ENCODE measurements around the gene AVPR2. TPM values are rescaled to one million over a fixed set of nuclear protein-coding genes. Genes with fewer than 3 reads are reported as not detected.

Gene AVPR2
- polyA plus RNA-seq, 3 donors from 2014 or later = not detected

DNA sequence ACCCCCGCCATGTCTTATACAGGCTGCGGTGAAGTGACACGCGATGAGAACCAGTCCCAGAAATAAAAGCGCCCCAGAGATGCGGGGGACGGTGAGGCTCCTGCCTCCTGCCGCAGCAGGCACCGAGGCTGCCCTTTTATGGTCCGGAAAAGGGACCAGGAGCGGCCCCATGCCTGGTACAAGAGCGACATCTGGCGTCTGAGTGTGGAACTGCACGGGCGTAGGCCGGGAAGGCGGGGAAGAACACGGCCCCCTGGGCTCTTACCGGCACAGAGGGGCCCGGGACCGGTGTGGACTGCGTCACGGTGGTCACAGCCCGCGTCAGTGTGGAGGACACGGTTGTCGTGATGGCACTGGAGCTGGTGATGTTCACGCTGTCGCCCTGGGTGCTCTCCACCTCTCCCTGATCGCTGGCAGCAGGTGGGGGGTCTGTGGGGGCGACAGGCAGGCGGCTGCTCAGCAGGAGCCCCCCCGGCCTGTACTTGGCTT lies 48.9 kb downstream of the AVPR2 start:
- Mint-ChIP-seq H3K4me3 (no peak overlapping the region), H3K36me3 (peaks cover 0 to 59% (median 13%) of the 10 kb centered on the region in 3 donors), H3K4me1 (peaks cover 11 to 12% of the 10 kb centered on the region in 2 donors), H3K9me3 (no peaks in the 10 kb centered on the region), H3K27me3 (ENCODE audit: low read depth in 3 of 3) (peaks cover 0 to 9% (median 3%) of the 10 kb centered on the region in 3 donors), H3K27ac (peak overlapping the region in 2 of 6 donors; percentile 61 to 69)
- peak; percentile 71 to 78 (median 76) for DNase-seq

DNA sequence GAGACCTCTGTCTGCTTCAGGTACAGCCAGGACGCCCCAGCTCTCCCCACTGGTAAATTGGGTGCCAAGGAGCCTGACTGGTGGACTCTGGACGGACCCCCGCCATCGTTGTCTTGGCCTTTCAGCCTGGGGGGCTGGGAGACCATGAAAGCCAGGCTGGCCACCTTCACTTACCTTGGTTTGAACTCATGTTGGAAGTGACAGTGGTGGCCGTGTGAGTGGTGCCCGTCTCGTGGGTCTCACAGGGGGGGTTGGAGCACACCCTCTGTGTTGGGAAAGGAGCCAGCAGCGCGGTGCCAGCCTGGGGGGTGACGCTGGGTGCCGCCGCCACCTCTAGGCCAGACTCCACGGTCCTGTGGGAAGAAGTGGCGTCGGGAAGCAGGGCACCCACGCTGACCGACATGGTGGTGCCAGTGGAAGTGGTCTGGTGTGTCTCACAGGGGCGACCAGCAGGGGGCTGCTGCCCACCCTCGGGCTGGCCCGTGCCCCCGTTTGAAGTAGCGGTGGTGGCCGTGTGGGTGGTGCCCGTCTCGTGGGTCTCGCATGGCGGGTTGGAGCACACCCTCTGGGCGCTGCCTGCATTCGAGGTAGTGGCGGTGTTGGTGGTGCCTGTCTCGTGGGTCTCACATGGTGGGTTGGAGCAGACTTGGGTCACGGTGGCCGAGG lies 49.6 kb downstream of the AVPR2 start:
- peaks cover 5 to 7% of the 10 kb centered on the region in 2 donors for H3K4me1 Mint-ChIP-seq
- H3K4me3 Mint-ChIP-seq = no peak overlapping the region
- H3K36me3 Mint-ChIP-seq = peaks cover 0 to 60% (median 14%) of the 10 kb centered on the region in 3 donors
- H3K27ac Mint-ChIP-seq = peak overlapping the region in 1 of 6 donors; percentile 68
- no peak for DNase-seq
- H3K9me3 Mint-ChIP-seq = no peaks in the 10 kb centered on the region
- peaks cover 0 to 8% (median 3%) of the 10 kb centered on the region in 3 donors for H3K27me3 Mint-ChIP-seq (ENCODE audit: low read depth in 3 of 3)

DNA sequence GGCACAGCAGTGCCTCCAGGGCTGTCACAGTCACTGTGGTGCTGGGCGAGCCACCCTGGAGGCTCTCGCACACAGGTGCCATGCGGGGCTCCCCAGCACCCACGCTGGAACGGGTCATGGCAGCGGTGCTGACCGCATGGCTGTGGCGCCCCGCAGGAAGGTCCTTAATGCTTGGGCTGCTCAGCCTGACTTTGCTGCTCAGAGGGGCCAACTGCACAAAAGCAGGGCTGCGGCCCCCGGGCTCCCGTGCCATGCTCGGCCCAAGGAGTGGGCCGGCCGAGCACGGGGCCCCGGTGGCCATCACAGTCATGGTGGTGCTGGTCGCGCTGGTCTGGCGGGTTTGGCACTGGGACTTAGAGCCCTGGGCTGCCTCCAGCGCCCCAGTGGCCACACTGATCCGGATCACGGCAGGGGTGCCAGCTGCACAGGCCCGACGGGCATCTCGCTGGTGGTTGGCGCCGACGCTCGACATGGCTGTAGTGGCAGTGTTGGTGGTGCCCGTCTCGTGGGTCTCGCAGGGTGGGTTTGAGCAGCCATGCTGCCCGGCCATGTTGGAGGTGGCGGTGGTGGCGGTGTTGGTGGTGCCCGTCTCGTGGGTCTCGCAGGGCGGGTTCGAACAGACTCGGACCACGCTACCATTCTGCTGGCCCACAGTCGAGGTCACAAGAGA lies 50.2 kb downstream of the AVPR2 start:
- peaks cover 0 to 7% (median 3%) of the 10 kb centered on the region in 3 donors for H3K27me3 Mint-ChIP-seq (ENCODE audit: low read depth in 3 of 3)
- H3K36me3 Mint-ChIP-seq = peaks cover 0 to 59% (median 14%) of the 10 kb centered on the region in 3 donors
- no peak for DNase-seq
- H3K4me1 Mint-ChIP-seq = peaks cover 0 to 4% of the 10 kb centered on the region in 2 donors
- H3K27ac Mint-ChIP-seq = peak overlapping the region in 2 of 6 donors; percentile 30 to 68
- no peak overlapping the region for H3K4me3 Mint-ChIP-seq
- H3K9me3 Mint-ChIP-seq = no peaks in the 10 kb centered on the region

DNA sequence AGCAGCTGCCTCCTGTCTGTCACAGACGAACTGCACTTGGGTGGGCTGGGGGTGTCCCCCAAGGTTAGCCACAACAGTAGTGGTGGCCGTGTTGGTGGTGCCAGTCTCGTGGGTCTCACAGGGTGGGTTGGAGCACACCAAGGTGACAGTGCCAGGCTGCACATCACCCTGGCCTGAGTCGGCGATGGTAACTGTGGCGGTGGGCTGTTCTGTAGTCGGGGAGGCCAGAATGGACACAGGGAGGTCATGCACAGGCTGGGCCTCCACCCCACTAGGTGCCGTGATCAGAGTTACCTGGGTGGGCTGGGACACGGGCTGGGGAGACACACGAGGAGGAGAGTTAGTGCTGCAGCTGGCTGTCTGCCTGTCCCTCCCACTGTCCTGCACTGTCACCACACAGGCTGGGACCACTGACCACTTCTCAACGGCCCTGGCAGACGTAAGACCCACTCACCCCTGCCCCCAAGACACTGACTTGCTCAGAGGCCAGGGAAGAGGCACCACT lies 50.8 kb downstream of the AVPR2 start:
- DNase-seq = no peak
- Mint-ChIP-seq H3K36me3 (peaks cover 0 to 62% (median 14%) of the 10 kb centered on the region in 3 donors), H3K4me3 (no peak overlapping the region), H3K27me3 (ENCODE audit: low read depth in 3 of 3) (peaks cover 0 to 4% (median 3%) of the 10 kb centered on the region in 3 donors), H3K9me3 (no peaks in the 10 kb centered on the region), H3K27ac (peak overlapping the region in 2 of 6 donors; percentile 30 to 46), H3K4me1 (peaks cover 0 to 4% of the 10 kb centered on the region in 2 donors)

DNA sequence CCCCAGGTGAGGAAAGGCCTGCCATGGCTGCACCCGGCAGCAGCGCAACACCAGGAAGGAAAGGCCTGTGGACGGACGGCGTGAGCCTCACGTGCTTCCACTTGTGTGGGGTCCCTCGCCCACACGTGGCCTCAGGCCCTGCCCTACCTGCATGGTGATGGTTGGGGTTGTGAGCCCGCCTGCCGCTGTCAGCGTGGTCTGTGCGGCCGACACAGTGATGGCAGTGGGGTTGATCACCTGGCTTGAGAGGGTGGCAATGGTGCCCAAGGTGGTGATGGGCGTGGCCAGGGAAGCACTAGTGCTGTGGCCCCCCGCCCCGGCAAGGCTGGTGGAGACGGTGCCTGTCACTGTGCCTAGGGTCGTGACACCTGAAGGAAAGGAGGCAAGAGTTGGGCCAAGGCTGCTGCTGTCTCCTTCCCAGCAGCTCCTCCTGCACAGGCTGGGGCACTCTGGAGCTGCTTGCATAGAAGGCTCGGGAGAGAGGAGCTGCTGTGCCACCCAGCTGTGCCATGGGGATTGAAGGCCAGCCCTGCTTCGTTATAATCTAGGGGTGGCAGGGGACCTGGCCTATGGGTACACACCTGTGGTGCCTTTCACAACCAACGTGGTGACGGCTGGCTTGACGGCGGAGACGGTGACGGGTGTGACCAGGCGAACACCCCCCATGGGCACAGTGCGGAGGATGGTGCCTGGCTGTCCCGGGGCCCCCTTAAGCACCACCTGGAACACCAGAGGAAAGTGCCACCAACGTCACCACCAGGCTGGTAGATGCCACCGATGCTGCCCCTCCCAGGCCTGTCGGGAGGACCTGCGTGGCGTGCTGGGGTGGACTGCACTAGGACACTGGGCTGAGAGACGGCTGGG lies 51.8 kb downstream of the AVPR2 start:
- no peaks in the 10 kb centered on the region for H3K4me1 Mint-ChIP-seq
- no peak overlapping the region for H3K4me3 Mint-ChIP-seq
- H3K27ac Mint-ChIP-seq = peak overlapping the region in 1 of 6 donors; percentile 23

More for the DNA sequence above, 51.8 kb downstream of the AVPR2 start:
- no peak for DNase-seq
- Mint-ChIP-seq H3K36me3 (peaks cover 0 to 61% (median 9%) of the 10 kb centered on the region in 3 donors), H3K9me3 (no peaks in the 10 kb centered on the region), H3K27me3 (ENCODE audit: low read depth in 3 of 3) (peaks cover 0 to 6% (median 3%) of the 10 kb centered on the region in 3 donors)

Other genes with a start within 250 kb of the AVPR2 start
- gene PNCK, start 230.9 kb upstream of the AVPR2 start, polyA plus RNA-seq = not detected
- under 1 TPM in 2 of 3 donors, not detected in 1; 0.07 to 0.09 TPM for gene SLC6A8, start 216.7 kb upstream of the AVPR2 start, polyA plus RNA-seq
- gene BCAP31, start 180.3 kb upstream of the AVPR2 start, polyA plus RNA-seq = 100 to 1,000 TPM; 367 to 491 (median 373) TPM
- 1 to 10 TPM; 1.7 to 3.2 (median 2.0) TPM for gene ABCD1, start 179.8 kb upstream of the AVPR2 start, polyA plus RNA-seq
- gene PLXNB3, start 140.4 kb upstream of the AVPR2 start, polyA plus RNA-seq = not detected
- not detected for gene SRPK3, start 123.6 kb upstream of the AVPR2 start, polyA plus RNA-seq
- 100 to 1,000 TPM in 2 of 3 donors, 10 to 100 TPM in 1; 95.6 to 131 (median 118) TPM for gene IDH3G, start 110.3 kb upstream of the AVPR2 start, polyA plus RNA-seq
- 100 to 1,000 TPM; 535 to 803 (median 726) TPM for gene SSR4, start 110.0 kb upstream of the AVPR2 start, polyA plus RNA-seq
- 10 to 100 TPM in 1 of 3 donors, 1 to 10 TPM in 1, under 1 TPM in 1; 0.93 to 11.4 (median 6.1) TPM for gene PDZD4, start 74.1 kb upstream of the AVPR2 start, polyA plus RNA-seq
- gene L1CAM, start 18.5 kb upstream of the AVPR2 start, polyA plus RNA-seq = not detected
- gene ARHGAP4, start 21.6 kb downstream of the AVPR2 start, polyA plus RNA-seq = 100 to 1,000 TPM in 1 of 3 donors, 10 to 100 TPM in 2; 54.6 to 122 (median 75.7) TPM
- 100 to 1,000 TPM in 2 of 3 donors, 10 to 100 TPM in 1; 70.6 to 126 (median 104) TPM for gene NAA10, start 30.4 kb downstream of the AVPR2 start, polyA plus RNA-seq
- 1 to 10 TPM in 1 of 3 donors, under 1 TPM in 1, not detected in 1; 0.93 to 3.1 TPM for gene RENBP, start 40.0 kb downstream of the AVPR2 start, polyA plus RNA-seq
- 10 to 100 TPM in 1 of 3 donors, 1 to 10 TPM in 2; 1.0 to 14.6 (median 2.9) TPM for gene HCFC1, start 67.1 kb downstream of the AVPR2 start, polyA plus RNA-seq
- gene TMEM187, start 68.1 kb downstream of the AVPR2 start, polyA plus RNA-seq = 10 to 100 TPM in 1 of 3 donors, 1 to 10 TPM in 2; 4.1 to 17.5 (median 5.2) TPM
- 10 to 100 TPM; 39.0 to 81.9 (median 46.6) TPM for gene IRAK1, start 115.2 kb downstream of the AVPR2 start, polyA plus RNA-seq
- 10 to 100 TPM; 11.4 to 31.5 (median 18.3) TPM for gene MECP2, start 193.0 kb downstream of the AVPR2 start, polyA plus RNA-seq
- not detected for gene OPN1LW, start 239.6 kb downstream of the AVPR2 start, polyA plus RNA-seq

Measured in immature natural killer cell (primary cell).